Measurements from ENCODE around the gene ZNF316. TPM values are rescaled to one million over a fixed set of nuclear protein-coding genes. Genes with fewer than 3 reads are reported as not detected.
"Not testable (repeated sequence)": the region's sequence is repeated elsewhere in the genome, so short reads cannot be mapped to it uniquely, and the experiment has no call there.

Gene ZNF316
- total RNA-seq, 2 experiments from 2014 or later, result 15.8 to 17.0 TPM

- H3K9me3 Mint-ChIP-seq, result no peaks in the 10 kb centered on the region
- DNase-seq, result no peak
- H3K36me3 Mint-ChIP-seq (ENCODE audit: low read depth), result peaks cover 4% of the 10 kb centered on the region
- CTCF ChIA-PET, result interaction anchor here (0.9 kb wide), 1 partner anchor 24 kb away, joined by 3 read pairs; no protein-coding TSS in a partner anchor
- intact Hi-C loops (cut with micrococcal nuclease), result no loop called here
- H3K27ac Mint-ChIP-seq, result peak overlapping the region; percentile 71
- H3K27me3 Mint-ChIP-seq (ENCODE audit: low read depth), result no peaks in the 10 kb centered on the region
- no peak overlapping the region for H3K4me3 Mint-ChIP-seq
- H3K4me1 Mint-ChIP-seq (ENCODE audit: low read depth), result peaks cover 32% of the 10 kb centered on the region
These were observed 12.9 kb upstream of the ZNF316 start for GRCh38 chr7:6624246-6624611.

- CTCF ChIA-PET, result no interaction called here
- intact Hi-C loops (cut with micrococcal nuclease), result no loop called here
- H3K9me3 Mint-ChIP-seq, result no peaks in the 10 kb centered on the region
- no peaks in the 10 kb centered on the region for H3K27me3 Mint-ChIP-seq (ENCODE audit: low read depth)
- no peak overlapping the region for H3K27ac Mint-ChIP-seq
- H3K4me3 Mint-ChIP-seq, result no peak overlapping the region
- no peak for DNase-seq
- H3K36me3 Mint-ChIP-seq (ENCODE audit: low read depth), result no peaks in the 10 kb centered on the region
- peaks cover 16% of the 10 kb centered on the region for H3K4me1 Mint-ChIP-seq (ENCODE audit: low read depth)
These were observed 9.1 kb upstream of the ZNF316 start for GRCh38 chr7:6628045-6628444.

GRCh38 chr7:6630007-6630849 is 6.9 kb upstream of the ZNF316 start:
- H3K4me3 Mint-ChIP-seq, result no peak overlapping the region
- CTCF ChIA-PET, result no interaction called here

GRCh38 chr7:6631605-6632004 is 5.5 kb upstream of the ZNF316 start:
- CTCF ChIA-PET, result no interaction called here
- H3K4me3 Mint-ChIP-seq, result no peak overlapping the region
- intact Hi-C loops (cut with micrococcal nuclease), result no loop called here

More at GRCh38 chr7:6630007-6630849, 6.9 kb upstream of the ZNF316 start:
- intact Hi-C loops (cut with micrococcal nuclease), result no loop called here
- Mint-ChIP-seq H3K9me3 (peaks cover 2% of the 10 kb centered on the region), H3K27me3 (ENCODE audit: low read depth) (no peaks in the 10 kb centered on the region), H3K27ac (no peak overlapping the region), H3K36me3 (ENCODE audit: low read depth) (no peaks in the 10 kb centered on the region), H3K4me1 (ENCODE audit: low read depth) (peaks cover 4% of the 10 kb centered on the region)
- no peak for DNase-seq

GRCh38 chr7:6634021-6634420 is 3.1 kb upstream of the ZNF316 start:
- no peak for DNase-seq
- Mint-ChIP-seq H3K4me1 (ENCODE audit: low read depth) (peaks cover 20% of the 10 kb centered on the region), H3K27me3 (ENCODE audit: low read depth) (no peaks in the 10 kb centered on the region), H3K4me3 (no peak overlapping the region), H3K36me3 (ENCODE audit: low read depth) (peaks cover 2% of the 10 kb centered on the region), H3K9me3 (peaks cover 3% of the 10 kb centered on the region), H3K27ac (no peak overlapping the region)
- intact Hi-C loops (cut with micrococcal nuclease), result no loop called here
- CTCF ChIA-PET, result interaction anchor here (0.7 kb wide), 1 partner anchor 221 kb away, joined by 3 read pairs; no protein-coding TSS in a partner anchor

More at GRCh38 chr7:6631605-6632004, 5.5 kb upstream of the ZNF316 start:
- no peaks in the 10 kb centered on the region for H3K36me3 Mint-ChIP-seq (ENCODE audit: low read depth)
- no peak overlapping the region for H3K27ac Mint-ChIP-seq
- H3K27me3 Mint-ChIP-seq (ENCODE audit: low read depth), result no peaks in the 10 kb centered on the region
- H3K9me3 Mint-ChIP-seq, result peaks cover 3% of the 10 kb centered on the region
- peaks cover 8% of the 10 kb centered on the region for H3K4me1 Mint-ChIP-seq (ENCODE audit: low read depth)
- peak; percentile 29 for DNase-seq

- H3K27me3 Mint-ChIP-seq (ENCODE audit: low read depth); CTCF ChIA-PET; intact Hi-C loops (cut with micrococcal nuclease); H3K4me3 Mint-ChIP-seq; H3K27ac Mint-ChIP-seq; H3K9me3 Mint-ChIP-seq; DNase-seq: not testable (repeated sequence)
- H3K36me3 Mint-ChIP-seq (ENCODE audit: low read depth), result peaks cover 12% of the 10 kb centered on the region
- H3K4me1 Mint-ChIP-seq (ENCODE audit: low read depth), result peaks cover 30% of the 10 kb centered on the region
These were observed 2.1 kb upstream of the ZNF316 start for GRCh38 chr7:6634971-6635370.

- Mint-ChIP-seq H3K27me3 (ENCODE audit: low read depth) (no peaks in the 10 kb centered on the region), H3K4me3 (peak overlapping the region; percentile 77), H3K27ac (peak overlapping the region; percentile 79), H3K4me1 (ENCODE audit: low read depth) (peaks cover 30% of the 10 kb centered on the region), H3K9me3 (peaks cover 3% of the 10 kb centered on the region), H3K36me3 (ENCODE audit: low read depth) (peaks cover 23% of the 10 kb centered on the region)
- DNase-seq, result peak; percentile 49
- CTCF ChIA-PET, result no interaction called here
- intact Hi-C loops (cut with micrococcal nuclease), result loop anchor here (1.0 to 2.0 kb wide), 2 partner anchors 47 to 69 kb away; partner anchors contain the start of genes INTS15 and ZNF12
These were observed 569 bp downstream of the ZNF316 start for GRCh38 chr7:6637544-6638229.

- intact Hi-C loops (cut with micrococcal nuclease), result no loop called here
- Mint-ChIP-seq H3K36me3 (ENCODE audit: low read depth) (peaks cover 27% of the 10 kb centered on the region), H3K27ac (peak overlapping the region; percentile 39), H3K9me3 (peaks cover 3% of the 10 kb centered on the region), H3K27me3 (ENCODE audit: low read depth) (no peaks in the 10 kb centered on the region), H3K4me1 (ENCODE audit: low read depth) (peaks cover 30% of the 10 kb centered on the region), H3K4me3 (peak overlapping the region; percentile 77)
- CTCF ChIA-PET, result no interaction called here
- DNase-seq, result no peak
These were observed 1.9 kb downstream of the ZNF316 start for GRCh38 chr7:6639032-6639431.

GRCh38 chr7:6639627-6640026 is 2.5 kb downstream of the ZNF316 start:
- intact Hi-C loops (cut with micrococcal nuclease), result no loop called here
- Mint-ChIP-seq H3K4me3 (no peak overlapping the region), H3K27me3 (ENCODE audit: low read depth) (no peaks in the 10 kb centered on the region), H3K9me3 (peaks cover 3% of the 10 kb centered on the region), H3K4me1 (ENCODE audit: low read depth) (peaks cover 30% of the 10 kb centered on the region), H3K27ac (peak overlapping the region; percentile 39), H3K36me3 (ENCODE audit: low read depth) (peaks cover 29% of the 10 kb centered on the region)
- no peak for DNase-seq
- CTCF ChIA-PET, result no interaction called here

GRCh38 chr7:6640246-6640721 is 3.2 kb downstream of the ZNF316 start:
- H3K4me1 Mint-ChIP-seq (ENCODE audit: low read depth), result peaks cover 30% of the 10 kb centered on the region
- peaks cover 29% of the 10 kb centered on the region for H3K36me3 Mint-ChIP-seq (ENCODE audit: low read depth)
- H3K27ac Mint-ChIP-seq, result peak overlapping the region; percentile 75
- H3K4me3 Mint-ChIP-seq, result no peak overlapping the region
- CTCF ChIA-PET, result no interaction called here
- no peaks in the 10 kb centered on the region for H3K27me3 Mint-ChIP-seq (ENCODE audit: low read depth)
- DNase-seq, result peak; percentile 45
- intact Hi-C loops (cut with micrococcal nuclease), result no loop called here
- H3K9me3 Mint-ChIP-seq, result peaks cover under 1% of the 10 kb centered on the region

- intact Hi-C loops (cut with micrococcal nuclease), result no loop called here
- no peaks in the 10 kb centered on the region for H3K27me3 Mint-ChIP-seq (ENCODE audit: low read depth)
- H3K4me3 Mint-ChIP-seq, result no peak overlapping the region
- CTCF ChIA-PET, result interaction anchor here (0.6 kb wide), 1 partner anchor 244 kb away, joined by 3 read pairs; no protein-coding TSS in a partner anchor
- H3K27ac Mint-ChIP-seq, result no peak overlapping the region
- no peaks in the 10 kb centered on the region for H3K9me3 Mint-ChIP-seq
- peaks cover 27% of the 10 kb centered on the region for H3K4me1 Mint-ChIP-seq (ENCODE audit: low read depth)
- H3K36me3 Mint-ChIP-seq (ENCODE audit: low read depth), result peaks cover 34% of the 10 kb centered on the region
- DNase-seq, result no peak
These were observed 4.4 kb downstream of the ZNF316 start for GRCh38 chr7:6641305-6642035.

- CTCF ChIA-PET, result no interaction called here
- no peaks in the 10 kb centered on the region for H3K9me3 Mint-ChIP-seq
- peaks cover 26% of the 10 kb centered on the region for H3K4me1 Mint-ChIP-seq (ENCODE audit: low read depth)
- peaks cover 40% of the 10 kb centered on the region for H3K36me3 Mint-ChIP-seq (ENCODE audit: low read depth)
- intact Hi-C loops (cut with micrococcal nuclease), result no loop called here
- H3K4me3 Mint-ChIP-seq, result no peak overlapping the region
- no peak overlapping the region for H3K27ac Mint-ChIP-seq
- no peaks in the 10 kb centered on the region for H3K27me3 Mint-ChIP-seq (ENCODE audit: low read depth)
- DNase-seq, result no peak
These were observed 5.2 kb downstream of the ZNF316 start for GRCh38 chr7:6642239-6642839.

Data from activated naive CD4-positive, alpha-beta T cell treated with anti-CD3 and anti-CD28 coated beads for 36 hours (primary cell).